Activated T-cell treated with anti-CD3 and anti-CD28 coated beads for 1 hour (primary cell): Measurements from ENCODE around the gene PDIA4.
"Not testable (repeated sequence)": the region's sequence is repeated elsewhere in the genome, so short reads cannot be mapped to it uniquely, and the experiment has no call there.

Source experiments
- DNase-seq: peaks from one replicate; pipeline ENCODE4 v3.0.0-alpha.2; 2020; ENCODE audit warnings: low read depth

PDIA4 gene

DNA sequence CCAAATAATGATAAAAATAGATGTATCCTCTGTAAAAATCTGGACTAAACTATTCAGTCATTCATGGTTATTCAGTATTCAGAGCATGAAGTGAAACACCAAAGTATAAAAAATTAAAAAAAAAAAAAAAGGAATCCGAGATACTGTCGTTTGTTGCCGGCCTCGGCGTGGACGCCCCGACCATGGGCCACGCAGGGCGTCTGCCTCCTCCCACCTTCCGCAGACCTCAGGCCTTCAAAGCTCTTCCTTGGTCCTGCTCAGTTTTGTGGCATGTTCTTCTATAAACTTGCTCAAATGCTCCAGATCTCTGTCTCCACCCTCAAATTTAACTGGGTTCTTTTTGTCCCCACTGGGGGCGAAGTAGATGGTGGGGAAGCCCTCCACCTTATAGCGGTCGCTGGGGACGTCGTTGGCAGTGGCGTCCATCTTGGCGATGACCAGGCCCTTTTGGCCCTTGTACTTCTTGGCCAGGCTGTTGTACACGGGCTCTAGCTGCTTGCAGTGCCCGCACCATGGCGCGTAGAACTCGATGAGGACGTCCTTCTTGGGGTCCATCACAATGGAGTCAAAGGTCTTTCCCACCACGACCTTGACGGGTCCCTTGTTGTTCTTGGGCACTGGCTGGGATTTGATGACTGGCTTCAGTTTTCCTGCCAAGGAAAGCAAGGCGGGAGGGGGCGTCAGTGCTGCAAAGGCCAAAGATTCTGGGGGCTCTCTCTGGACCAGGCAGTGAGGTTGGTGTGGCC is 24.6 kb downstream of the PDIA4 start:
- DNase-seq = no peak

GRCh38 chr7:149003018-149003417 is 25.3 kb downstream of the PDIA4 start:
- no peak for DNase-seq

DNA sequence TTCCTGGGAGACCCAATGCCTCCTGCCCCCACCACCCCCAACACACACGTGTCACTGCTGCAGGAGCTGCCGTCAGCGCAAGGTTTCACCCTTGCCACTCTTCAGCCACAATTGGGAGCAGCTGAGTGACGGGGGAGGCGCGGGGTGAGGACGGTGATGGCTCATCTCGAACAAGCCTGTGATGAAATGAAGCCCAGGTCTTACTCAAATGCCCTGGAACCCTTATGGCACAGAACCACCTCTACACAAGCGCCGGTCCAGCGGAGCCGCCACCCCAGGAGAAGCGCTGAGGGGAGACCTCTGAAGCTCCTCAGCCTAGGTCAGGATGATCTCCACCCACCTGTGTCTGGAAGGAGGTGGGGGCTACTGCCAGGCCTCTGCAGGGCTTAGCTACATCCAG is 25.7 kb downstream of the PDIA4 start:
- DNase-seq = no peak

- DNase-seq = no peak
Observed at GRCh38 chr7:149001427-149002068, 26.8 kb downstream of the PDIA4 start.

GRCh38 chr7:149000961-149001360 is 27.3 kb downstream of the PDIA4 start:
- no peak for DNase-seq

- DNase-seq = no peak
Observed at GRCh38 chr7:148999192-148999591, 29.1 kb downstream of the PDIA4 start.

- DNase-seq = no peak
Observed at GRCh38 chr7:148997497-148997896, 30.8 kb downstream of the PDIA4 start.

GRCh38 chr7:148994576-148994975 is 33.7 kb downstream of the PDIA4 start:
- DNase-seq = no peak

DNA sequence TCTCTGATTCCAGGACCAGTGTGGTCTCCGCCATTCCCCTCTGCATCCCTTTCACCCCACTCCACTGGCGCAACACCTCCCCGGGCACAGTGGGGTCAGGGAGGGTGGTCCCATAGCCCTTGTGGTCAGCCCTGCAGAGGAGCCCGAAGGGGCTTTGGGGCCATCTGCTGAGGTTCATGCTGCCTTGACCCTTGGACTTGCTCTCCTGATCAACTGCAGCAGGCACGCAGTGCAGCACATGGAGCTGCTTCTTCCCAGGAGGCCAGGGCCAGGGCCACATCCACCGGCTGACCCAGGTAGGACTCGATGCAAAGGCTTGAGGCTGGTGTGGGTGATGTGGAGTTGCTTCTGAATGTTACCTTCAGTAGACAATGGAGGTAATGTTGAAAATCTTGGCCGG is 35.1 kb downstream of the PDIA4 start:
- DNase-seq = no peak

- no peak for DNase-seq
Observed at GRCh38 chr7:148991536-148991935, 36.8 kb downstream of the PDIA4 start.

DNA sequence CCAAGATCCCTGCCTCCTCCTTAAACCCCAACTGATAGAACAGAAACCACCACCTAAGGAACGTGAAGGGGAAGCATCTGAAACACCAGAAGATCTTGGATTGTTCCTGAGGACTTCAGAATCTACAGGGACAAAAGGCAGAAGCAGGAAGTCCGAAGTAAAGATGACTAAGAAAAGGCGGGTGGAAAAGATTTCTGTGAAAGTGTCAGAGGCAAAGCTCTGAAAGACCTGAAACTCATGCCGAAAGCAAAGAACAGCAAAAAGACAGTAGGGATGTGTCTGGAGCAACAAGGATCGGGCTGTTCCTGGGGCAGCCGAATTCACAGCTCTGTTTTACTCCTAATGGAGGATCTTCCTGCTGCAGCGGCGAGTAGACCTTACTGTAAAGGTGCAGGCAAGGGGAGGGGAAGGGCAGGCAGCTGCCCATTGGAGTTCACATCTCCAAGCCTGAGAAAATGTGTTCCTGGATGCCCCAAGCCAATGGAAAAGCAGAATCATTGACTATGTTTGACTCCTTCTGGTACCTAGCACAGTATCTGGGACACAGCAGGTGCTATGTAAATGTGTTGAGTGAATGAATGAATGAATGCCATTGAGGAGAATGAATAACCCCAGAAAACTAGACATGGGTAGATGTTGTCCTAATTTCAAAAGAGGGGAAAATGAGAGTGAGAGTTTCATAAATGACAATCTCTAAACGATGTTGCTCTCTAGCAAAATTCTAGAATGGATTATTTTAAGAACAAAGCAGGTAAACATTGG is 40.4 kb downstream of the PDIA4 start:
- DNase-seq = no peak

- peak; percentile 59 for DNase-seq
Observed at GRCh38 chr7:148987010-148987750, 41.1 kb downstream of the PDIA4 start.

- no peak for DNase-seq
Observed at GRCh38 chr7:148986742-148987009, 41.6 kb downstream of the PDIA4 start.

DNA sequence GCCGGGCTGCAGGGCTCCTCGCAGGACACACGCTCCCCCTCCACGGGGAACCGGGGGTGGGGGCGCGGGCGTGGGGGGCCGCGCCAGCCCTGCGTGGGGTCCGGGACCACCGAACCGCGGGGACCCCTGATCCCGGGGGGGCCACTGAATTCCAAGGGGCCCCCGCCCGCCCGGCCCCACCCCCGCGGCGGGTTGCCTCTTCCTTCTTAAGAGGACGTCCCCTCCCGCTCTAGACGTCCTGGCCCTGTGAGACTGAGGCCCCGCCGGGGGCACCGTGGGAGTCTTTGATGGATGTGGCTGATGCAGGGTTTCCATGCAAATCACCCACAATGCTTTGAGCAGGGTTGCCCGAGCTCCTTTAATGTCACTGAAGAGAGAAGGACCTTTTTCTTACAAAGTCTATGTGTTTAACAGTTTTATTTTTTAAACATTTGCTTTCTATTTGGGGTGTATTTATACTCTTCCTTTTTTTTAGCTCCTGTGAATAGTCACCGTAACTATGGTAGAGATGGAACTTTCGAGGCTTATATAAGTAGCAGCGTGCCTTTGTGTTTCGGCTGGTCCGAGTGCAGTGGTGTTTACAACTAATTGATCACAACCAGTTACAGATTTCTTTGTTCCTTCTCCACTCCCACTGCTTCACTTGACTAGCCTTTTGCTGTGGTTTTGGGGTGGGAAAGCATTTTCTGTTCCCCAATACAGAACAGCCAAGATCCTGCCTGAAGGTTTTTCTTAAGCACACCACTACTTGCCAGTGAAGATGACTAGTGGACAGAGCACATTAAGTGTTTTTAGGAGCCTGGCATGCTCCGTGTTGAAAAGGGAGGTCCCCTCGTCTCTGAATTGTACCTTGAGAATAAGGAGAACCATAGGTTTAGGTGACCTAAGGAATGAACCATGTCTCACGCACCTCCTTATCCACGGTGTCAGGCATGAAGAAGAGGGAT is 44.8 kb downstream of the PDIA4 start:
- peak; percentile 66 for DNase-seq

DNA sequence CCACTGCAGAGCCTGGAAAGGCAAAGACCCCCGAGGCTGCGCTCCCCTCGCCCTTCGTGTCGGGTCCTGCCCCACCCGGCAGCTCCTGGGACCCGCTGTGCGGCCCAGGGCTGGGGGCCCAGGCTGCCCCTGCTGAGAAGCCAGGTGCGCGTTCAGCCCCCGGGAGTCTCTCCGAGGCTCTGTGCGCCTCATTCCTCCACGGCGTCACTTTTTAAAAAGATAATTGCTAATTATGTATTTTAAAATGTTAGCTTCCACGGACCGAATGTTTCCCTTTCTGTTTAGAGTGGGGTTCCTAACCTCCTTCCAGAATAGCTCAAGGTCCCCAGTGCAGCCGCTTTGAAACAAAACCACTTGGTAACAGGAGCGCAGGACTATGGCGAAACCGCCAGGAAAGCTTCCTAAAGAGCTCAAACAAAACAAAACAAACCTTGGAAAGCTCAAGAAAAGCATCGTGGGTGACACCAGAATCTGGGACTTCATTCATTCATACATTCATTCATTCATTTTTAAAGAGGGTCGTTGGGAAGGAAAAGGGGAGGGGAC is 45.6 kb downstream of the PDIA4 start:
- no peak for DNase-seq

DNA sequence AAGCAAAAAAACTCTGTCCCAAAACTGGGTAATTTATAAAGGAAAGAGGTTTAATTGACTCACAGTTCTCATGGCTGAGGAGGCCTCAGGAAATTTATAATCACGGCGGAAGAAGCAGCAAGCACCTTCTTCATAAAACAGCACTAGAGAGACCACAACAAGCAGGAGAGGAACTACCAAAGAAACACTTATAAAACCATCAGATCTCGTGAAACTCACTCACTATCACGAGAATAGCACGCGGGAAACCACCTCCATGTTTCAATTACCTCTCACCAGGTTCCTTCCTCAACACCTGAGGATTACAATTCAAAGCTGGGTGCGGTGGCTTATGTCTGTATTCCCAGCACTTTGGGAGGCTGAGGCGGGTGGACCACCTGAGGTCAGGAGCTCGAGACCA is 48.5 kb downstream of the PDIA4 start:
- DNase-seq = no peak

- DNase-seq = not testable (repeated sequence)
Observed at GRCh38 chr7:148979072-148979471, 49.2 kb downstream of the PDIA4 start.

- no peak for DNase-seq
Observed at GRCh38 chr7:148978091-148978490, 50.2 kb downstream of the PDIA4 start.

DNA sequence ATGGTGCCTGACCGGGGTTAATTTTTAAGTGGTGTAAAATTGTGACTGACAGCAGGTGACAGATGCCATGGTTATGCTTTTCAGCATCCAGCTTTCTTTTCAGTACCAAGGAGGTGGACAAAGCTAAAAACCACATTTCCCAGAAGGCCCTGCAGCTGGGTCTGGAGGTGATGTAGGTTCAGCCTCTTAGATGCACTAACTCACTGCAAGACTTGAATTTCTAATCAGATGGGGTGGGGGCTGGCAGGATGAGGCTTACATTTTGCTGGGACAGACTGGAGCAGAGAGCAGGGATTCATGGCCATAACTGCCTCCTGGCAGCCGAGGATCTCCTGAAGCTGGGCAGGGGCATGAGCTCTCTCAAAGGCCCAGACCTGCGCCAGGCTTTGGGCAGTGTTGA is 52.4 kb downstream of the PDIA4 start:
- no peak for DNase-seq

- DNase-seq = no peak
Observed at GRCh38 chr7:148973256-148973655, 55.0 kb downstream of the PDIA4 start.

GRCh38 chr7:148972375-148972774 is 55.9 kb downstream of the PDIA4 start:
- no peak for DNase-seq
